Dendritic cell treated with granulocyte-macrophage colony-stimulating factor and Interleukin-4, amounts not matched to agents 40 ng/mL and 50 ng/mL, for 4 days (primary cell): ENCODE data around the gene TTC9B.

Source experiments
- H3K27ac Mint-ChIP-seq: one replicate; pipeline ENCODE4 v1.8.0; 2022; ENCODE audit warnings: mild to moderate bottlenecking, mixed read lengths
- H3K27me3 Mint-ChIP-seq: one replicate; pipeline ENCODE4 v1.8.0; 2022; ENCODE audit warnings: mild to moderate bottlenecking, mixed read lengths
- H3K36me3 Mint-ChIP-seq: one replicate; pipeline ENCODE4 v1.8.0; 2022; ENCODE audit warnings: low read depth, mixed read lengths
- H3K4me1 Mint-ChIP-seq: one replicate; pipeline ENCODE4 v1.8.0; 2022; ENCODE audit warnings: low read depth, mixed read lengths
- H3K4me3 Mint-ChIP-seq: one replicate; pipeline ENCODE4 v1.8.0; 2022; ENCODE audit warnings: mild to moderate bottlenecking, moderate library complexity, mixed read lengths
- H3K9me3 Mint-ChIP-seq: one replicate; pipeline ENCODE4 v1.8.0; 2022; ENCODE audit warnings: mixed read lengths
- intact Hi-C: fragments of 100-400 bp; cut with micrococcal nuclease; formaldehyde crosslinking; loops from one replicate; pipeline ENCODE4 v1.15.0; 2022

TTC9B gene

DNA sequence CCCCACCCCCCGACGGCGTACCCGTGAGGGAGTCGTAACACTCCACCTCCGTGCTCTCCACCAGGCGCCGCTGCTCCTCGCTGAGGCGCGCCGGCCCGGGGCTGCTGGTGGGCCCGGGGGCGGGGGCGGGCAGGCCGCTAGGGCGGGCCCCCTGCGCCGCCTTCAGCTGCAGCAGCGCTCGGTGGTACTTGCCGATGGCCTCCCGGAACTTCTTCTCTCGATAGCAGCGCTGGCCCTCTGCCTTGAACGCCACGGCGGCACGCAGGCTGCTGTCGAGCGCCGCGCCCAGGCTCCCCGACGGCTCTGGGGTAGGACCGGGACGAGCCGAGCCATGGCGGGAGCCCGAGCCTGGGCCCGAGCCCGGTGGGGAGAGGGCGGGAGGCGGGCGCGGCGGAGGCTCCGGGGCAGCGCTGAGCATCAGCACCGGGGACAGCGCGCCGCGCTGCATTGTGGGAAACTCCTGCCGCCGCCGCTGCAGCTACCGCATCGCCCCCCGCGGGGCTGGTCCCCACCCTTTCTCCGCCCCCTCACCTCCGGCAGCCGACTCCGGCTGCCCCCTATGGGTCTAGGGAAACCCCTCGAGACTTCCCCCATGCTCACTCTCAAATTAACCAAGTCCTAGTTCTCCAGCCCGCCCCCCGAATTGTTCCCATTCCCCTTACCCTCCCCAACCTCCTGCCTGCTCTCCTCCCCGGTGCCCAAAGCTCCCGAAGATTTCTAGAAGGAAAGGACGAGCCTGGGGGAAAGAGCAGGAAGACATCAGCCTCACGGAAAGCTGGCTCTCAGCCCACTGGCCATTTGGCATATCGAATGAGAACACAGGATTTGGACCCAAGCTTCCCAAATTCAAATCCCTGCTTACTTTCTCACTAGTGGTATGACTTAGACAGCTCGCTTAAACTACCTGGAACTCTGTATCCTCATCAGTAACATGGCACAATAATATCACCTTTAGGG, at the start of gene TTC9B:
TSS of gene TTC9B (minus strand) at position 451 of the 957 bp plus-strand sequence. CDS start at position 448, 3 bp downstream.
- Mint-ChIP-seq H3K27ac (no peak within 1 kb of the TSS), H3K36me3 (no peaks in the 10 kb centered on the region), H3K4me1 (peaks cover 21% of the 10 kb centered on the region), H3K4me3 (no peak within 1 kb of the TSS), H3K9me3 (peaks cover 9% of the 10 kb centered on the region), H3K27me3 (peaks cover 69% of the 10 kb centered on the region)
- intact Hi-C loops, result no loop called here

DNA sequence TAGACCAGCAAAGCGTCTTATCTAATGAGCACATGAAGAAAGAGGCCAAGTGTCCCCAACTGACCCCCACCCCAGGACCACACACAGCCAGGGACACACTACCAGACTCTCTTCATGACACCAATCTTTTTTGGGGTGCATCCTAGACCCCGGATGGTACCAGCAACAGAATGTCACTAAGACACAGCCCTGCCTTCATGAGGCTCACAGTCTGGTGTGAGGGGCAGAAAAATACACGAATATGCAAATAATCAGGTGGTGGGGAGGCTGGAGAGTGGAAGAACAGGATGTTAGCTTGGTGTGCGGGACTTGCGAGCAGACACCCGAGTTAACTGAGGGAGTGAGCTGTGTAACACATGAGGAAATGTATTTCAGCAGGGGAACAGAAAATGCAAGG, 49.4 kb upstream of the TTC9B start:
- no peak overlapping the region for H3K4me3 Mint-ChIP-seq
- H3K27ac Mint-ChIP-seq, result no peak overlapping the region
- peaks cover 57% of the 10 kb centered on the region for H3K4me1 Mint-ChIP-seq
- H3K9me3 Mint-ChIP-seq, result no peaks in the 10 kb centered on the region
- intact Hi-C loops, result no loop called here
- H3K36me3 Mint-ChIP-seq, result peaks cover 83% of the 10 kb centered on the region
- H3K27me3 Mint-ChIP-seq, result no peaks in the 10 kb centered on the region

DNA sequence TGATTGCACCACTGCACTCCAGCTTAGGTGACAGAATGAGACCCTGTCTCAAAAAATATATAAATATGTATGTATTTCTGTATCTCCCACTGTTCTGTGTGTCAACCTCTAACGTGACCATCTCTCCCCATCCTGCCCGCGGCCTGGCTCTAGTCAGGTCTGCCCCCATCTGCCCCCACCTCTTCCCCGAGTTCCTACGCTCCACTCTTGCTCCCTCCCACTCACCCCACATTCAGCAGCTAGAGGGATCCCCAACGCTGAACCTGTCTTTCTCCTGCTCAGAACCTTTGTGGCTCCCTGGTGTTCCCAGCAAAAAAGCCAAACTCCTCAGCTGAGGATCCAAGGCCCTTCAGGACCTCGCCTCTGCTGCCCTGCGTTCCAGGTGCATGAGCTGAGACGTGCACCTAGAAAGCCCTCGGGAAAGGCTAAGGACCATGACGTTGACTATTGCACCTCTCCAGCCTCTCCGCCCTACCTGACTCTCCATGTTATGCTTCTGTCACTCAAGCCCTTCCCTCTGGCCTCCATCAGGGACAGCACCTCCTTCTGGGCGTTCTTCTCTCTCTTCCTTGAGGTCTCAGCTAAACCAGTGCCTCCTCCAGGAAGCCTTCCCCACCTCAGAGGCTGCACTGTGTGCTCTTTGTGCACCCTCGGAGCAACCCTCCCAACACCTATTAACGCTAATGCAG, 48.9 kb upstream of the TTC9B start:
- H3K4me3 Mint-ChIP-seq, result no peak overlapping the region
- H3K36me3 Mint-ChIP-seq, result peaks cover 80% of the 10 kb centered on the region
- no peak overlapping the region for H3K27ac Mint-ChIP-seq

DNA sequence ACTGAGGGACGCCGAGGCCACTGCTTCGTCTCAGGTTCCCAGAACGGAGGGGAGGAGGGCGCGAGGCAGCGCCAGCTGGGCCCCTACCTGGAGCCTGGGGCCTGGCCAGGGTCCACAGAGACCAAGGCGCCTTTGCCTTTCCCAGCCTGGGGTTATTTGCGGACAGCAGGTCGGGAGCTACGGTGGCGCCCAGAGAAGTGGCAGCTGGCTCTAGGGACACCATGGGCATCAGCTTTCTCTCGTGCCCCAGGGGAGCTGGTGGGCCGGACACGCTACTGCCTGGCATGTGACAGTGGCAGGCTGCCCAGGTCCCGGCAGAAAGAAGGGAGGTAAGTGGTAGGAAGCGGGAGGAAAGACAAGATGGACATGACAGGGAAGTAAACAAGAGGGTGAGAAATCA, 47.9 kb upstream of the TTC9B start:
- H3K4me3 Mint-ChIP-seq, result no peak overlapping the region
- H3K9me3 Mint-ChIP-seq, result no peaks in the 10 kb centered on the region
- peaks cover 65% of the 10 kb centered on the region for H3K4me1 Mint-ChIP-seq
- intact Hi-C loops, result no loop called here
- peaks cover 78% of the 10 kb centered on the region for H3K36me3 Mint-ChIP-seq
- H3K27ac Mint-ChIP-seq, result no peak overlapping the region
- H3K27me3 Mint-ChIP-seq, result no peaks in the 10 kb centered on the region

More for the DNA sequence above, 48.9 kb upstream of the TTC9B start:
- intact Hi-C loops, result no loop called here
- H3K4me1 Mint-ChIP-seq, result peaks cover 58% of the 10 kb centered on the region
- no peaks in the 10 kb centered on the region for H3K27me3 Mint-ChIP-seq
- H3K9me3 Mint-ChIP-seq, result no peaks in the 10 kb centered on the region

DNA sequence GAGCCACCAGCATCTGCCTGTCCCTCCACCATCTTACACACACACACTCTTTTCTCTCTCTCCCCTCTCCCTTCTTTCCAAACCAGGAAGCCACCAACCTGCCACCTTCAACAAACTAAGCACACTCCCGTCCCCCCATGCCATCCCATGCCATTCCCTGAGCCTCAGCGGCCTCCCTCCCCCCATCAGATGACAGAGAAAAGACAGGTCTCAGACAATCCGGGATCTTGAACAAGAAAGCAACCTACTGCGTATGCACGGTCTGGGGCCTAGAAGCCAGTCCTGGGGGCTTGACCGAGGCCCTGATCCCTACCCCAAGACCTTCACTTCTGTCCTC, 47.5 kb upstream of the TTC9B start:
- H3K9me3 Mint-ChIP-seq, result no peaks in the 10 kb centered on the region
- H3K36me3 Mint-ChIP-seq, result peaks cover 76% of the 10 kb centered on the region
- H3K27ac Mint-ChIP-seq, result no peak overlapping the region
- no peaks in the 10 kb centered on the region for H3K27me3 Mint-ChIP-seq
- H3K4me1 Mint-ChIP-seq, result peaks cover 65% of the 10 kb centered on the region
- no peak overlapping the region for H3K4me3 Mint-ChIP-seq
- intact Hi-C loops, result no loop called here

DNA sequence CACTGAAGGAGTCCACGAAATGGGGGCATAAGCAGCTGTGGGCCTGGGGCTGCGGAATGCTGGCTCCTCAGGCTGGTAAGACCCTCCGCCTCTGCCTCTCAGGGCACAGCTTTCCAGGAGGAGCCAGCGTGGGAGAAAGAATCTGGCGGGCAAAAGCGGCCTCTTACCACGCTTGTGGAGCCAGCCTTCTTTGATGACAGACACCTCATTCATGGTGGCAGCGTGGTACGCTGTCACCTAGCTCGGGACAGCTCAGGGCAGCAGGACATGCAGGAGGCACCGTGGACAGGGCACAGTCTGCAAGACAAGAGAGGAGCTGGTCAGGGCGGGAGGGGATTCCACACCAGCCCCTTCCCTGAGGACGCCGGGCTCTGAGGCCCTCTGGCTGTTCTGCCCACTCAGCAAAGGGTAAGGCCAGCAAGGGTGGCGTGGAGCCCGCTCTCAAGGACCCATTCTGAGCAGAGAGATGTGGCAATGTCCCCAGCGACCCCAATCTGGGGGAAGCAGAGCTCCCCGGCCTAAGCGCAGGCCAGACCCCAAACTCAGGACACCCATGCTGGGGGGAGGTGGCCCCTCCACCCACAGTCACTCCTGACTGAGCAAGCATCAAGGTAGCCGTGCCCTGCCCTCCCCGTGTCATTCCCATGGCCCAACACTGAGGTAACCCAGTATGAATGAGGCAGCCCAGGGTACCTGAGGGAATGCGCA, 47.0 kb upstream of the TTC9B start:
- intact Hi-C loops, result no loop called here
- Mint-ChIP-seq H3K27ac (no peak overlapping the region), H3K4me3 (no peak overlapping the region), H3K9me3 (no peaks in the 10 kb centered on the region), H3K4me1 (peaks cover 65% of the 10 kb centered on the region), H3K27me3 (no peaks in the 10 kb centered on the region), H3K36me3 (peaks cover 71% of the 10 kb centered on the region)

DNA sequence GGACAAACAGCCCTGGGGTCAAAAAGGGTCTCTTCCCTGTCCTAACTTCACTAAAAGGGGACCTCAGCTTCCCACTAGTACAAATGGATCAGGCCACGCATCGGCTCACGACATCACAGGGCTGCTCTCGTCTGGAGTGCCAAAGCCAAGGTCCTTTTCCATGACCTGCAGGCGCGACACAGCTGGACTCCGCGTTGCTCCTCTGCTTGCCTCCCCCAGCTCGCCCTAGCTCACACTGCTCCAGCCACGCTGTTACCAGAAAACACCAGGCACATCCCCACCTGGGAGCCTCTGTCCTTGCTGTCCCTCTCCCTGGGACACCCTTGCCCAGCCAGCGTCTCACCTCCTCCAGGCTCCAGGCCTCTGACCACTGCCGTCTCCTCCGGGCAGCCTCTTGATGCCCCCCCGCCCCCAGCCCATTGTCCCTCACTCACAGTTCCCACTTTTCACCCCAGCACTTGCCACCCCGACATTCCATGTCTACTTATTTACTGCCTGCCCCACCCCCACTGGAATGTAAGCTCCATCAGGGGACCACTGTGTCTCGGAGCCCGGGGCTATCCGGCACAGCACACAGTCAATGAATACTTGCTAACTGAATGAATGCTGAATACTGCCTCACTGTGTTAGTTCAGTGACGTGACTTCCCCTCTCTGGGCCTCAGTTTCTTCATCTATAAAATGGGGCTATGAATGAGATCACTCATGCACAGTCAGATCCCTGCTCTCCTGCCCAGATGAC, 46.3 kb upstream of the TTC9B start:
- H3K36me3 Mint-ChIP-seq, result peaks cover 70% of the 10 kb centered on the region
- no peak overlapping the region for H3K27ac Mint-ChIP-seq
- intact Hi-C loops, result no loop called here
- no peaks in the 10 kb centered on the region for H3K27me3 Mint-ChIP-seq
- H3K4me3 Mint-ChIP-seq, result no peak overlapping the region
- peaks cover 58% of the 10 kb centered on the region for H3K4me1 Mint-ChIP-seq
- no peaks in the 10 kb centered on the region for H3K9me3 Mint-ChIP-seq

DNA sequence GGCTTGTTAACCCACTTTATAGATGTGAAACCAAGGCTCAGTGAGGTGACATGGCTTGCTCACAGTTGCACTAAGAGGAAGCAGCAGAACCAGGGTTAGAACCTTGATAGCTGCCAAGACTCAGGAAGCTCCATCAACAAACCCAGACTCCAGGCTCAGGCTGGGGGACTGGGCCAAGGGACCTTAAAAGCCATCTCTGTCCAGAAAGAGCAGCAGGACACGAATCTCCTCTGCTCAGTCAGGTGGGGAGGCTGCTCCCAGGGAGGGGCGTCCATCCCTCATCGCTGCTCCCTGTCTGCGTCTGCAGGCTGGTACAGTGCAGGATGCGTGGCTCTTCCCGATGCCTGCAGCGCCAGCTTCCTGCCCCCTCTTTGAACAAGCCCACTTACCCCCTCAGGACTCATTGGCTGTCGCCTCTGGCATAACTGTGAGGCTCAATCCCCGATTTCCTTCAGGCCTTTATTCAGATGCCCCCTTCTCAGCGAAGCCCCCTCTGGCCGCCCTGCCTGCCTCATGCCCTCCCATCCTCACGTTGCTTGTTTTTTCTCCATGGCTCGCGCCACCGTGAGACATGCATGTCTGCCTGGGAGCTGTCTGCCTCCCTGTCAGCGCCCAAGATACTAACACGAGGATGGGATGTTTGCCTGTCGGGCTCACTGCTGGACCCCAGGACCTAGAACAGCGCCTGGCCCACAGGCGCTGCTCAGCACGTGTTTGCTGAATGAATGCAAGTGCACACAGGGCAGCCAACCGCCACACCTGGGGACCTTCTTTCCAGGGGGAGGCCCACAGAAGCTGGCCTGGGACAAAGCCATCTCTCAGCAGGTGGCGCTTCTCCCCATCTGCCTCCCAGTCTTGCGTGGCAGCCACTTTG, 45.5 kb upstream of the TTC9B start:
- H3K4me3 Mint-ChIP-seq, result no peak overlapping the region
- H3K27ac Mint-ChIP-seq, result no peak overlapping the region

DNA sequence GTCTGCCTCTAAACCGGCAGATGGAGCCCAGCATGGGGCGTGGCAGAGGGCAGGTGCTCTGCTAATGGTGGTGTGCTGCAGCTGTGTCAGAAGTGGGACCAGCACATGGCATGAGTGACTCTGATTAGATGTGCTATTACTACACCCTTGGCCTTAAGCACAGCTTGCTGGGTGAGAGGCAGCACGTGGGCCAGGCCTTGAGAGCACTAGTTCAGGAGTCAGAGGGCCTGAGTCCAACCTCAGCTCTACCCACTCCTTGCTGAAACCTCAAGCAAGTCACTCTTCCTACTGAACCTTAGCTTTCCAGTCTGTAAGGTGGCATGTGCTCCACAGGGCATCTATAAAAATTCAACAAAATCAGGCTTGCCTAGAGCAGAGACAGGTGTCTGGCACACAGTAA, 44.2 kb upstream of the TTC9B start:
- Mint-ChIP-seq H3K4me1 (peaks cover 41% of the 10 kb centered on the region), H3K9me3 (no peaks in the 10 kb centered on the region), H3K27me3 (no peaks in the 10 kb centered on the region), H3K4me3 (no peak overlapping the region), H3K27ac (no peak overlapping the region), H3K36me3 (peaks cover 56% of the 10 kb centered on the region)
- intact Hi-C loops, result no loop called here

More for the DNA sequence above, 45.5 kb upstream of the TTC9B start:
- H3K36me3 Mint-ChIP-seq, result peaks cover 64% of the 10 kb centered on the region
- intact Hi-C loops, result no loop called here
- peaks cover 52% of the 10 kb centered on the region for H3K4me1 Mint-ChIP-seq
- H3K9me3 Mint-ChIP-seq, result no peaks in the 10 kb centered on the region
- H3K27me3 Mint-ChIP-seq, result no peaks in the 10 kb centered on the region

DNA sequence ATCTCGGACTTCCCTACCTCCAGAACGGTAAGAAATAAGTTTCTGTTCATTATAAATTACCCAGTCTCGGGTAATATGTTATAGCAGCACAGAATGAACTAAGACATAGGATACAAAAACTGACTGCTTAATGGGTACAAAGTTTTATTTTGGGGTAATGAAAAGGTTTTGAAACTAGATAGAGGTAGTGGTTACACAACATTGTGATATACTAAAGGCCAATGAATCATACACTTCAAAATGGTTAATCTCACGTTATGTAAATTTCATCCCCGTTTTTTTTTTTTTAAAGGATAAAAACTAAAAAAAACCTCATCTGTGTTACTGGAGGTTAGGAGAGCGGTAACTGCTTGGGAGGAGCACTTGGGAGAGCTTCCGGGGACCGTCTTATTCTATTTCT, 43.4 kb upstream of the TTC9B start:
- Mint-ChIP-seq H3K27me3 (no peaks in the 10 kb centered on the region), H3K36me3 (peaks cover 56% of the 10 kb centered on the region), H3K4me3 (no peak overlapping the region), H3K4me1 (peaks cover 35% of the 10 kb centered on the region), H3K9me3 (no peaks in the 10 kb centered on the region), H3K27ac (no peak overlapping the region)
- intact Hi-C loops, result no loop called here

DNA sequence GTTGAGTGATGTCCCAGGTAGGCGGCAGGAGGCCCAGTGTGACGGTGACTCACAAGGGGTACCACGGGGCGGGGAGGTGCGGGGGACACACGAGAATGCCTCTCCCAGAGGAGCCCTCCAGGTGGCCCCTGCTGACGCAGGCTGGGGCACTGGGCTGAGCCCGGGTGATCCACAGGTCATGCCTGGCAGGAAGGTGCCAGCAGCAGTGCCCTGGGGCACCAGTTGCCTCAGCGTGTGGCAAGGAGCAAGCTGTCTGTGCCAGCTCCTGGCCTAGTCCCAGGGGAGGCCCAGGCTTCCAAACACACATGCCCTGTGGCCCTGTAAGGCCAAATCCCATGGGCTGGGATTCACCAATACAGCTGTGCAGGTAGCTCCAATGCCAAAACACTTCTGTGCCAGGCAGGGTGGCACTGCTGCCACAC, 38.9 kb upstream of the TTC9B start:
- no peak overlapping the region for H3K4me3 Mint-ChIP-seq
- H3K4me1 Mint-ChIP-seq, result peaks cover 9% of the 10 kb centered on the region
- H3K27ac Mint-ChIP-seq, result no peak overlapping the region
- peaks cover 61% of the 10 kb centered on the region for H3K36me3 Mint-ChIP-seq
- no peaks in the 10 kb centered on the region for H3K27me3 Mint-ChIP-seq
- H3K9me3 Mint-ChIP-seq, result no peaks in the 10 kb centered on the region
- intact Hi-C loops, result no loop called here

DNA sequence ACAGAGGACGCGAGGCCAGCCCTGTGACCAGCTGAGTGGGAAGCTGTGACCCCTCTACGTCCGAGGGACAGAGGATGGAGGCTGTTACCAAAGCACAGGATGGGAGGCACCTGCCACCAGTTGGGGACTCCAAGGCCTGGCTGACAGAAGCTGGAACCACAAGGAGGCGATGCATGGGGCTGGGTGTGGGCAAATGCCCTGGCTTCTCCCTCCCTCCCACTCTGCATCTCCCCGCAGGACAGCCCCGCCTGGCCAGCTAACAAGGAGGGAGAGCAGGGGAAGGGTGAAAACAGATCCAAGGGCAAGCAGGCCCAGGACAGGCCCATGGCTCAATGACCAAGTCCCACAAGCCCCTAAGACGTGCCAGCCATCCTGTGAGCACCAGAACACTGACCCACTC, 38.3 kb upstream of the TTC9B start:
- no peak overlapping the region for H3K27ac Mint-ChIP-seq
- H3K4me1 Mint-ChIP-seq, result peaks cover 3% of the 10 kb centered on the region
- H3K36me3 Mint-ChIP-seq, result peaks cover 67% of the 10 kb centered on the region

More for the DNA sequence above, 38.3 kb upstream of the TTC9B start:
- Mint-ChIP-seq H3K4me3 (no peak overlapping the region), H3K9me3 (no peaks in the 10 kb centered on the region), H3K27me3 (no peaks in the 10 kb centered on the region)
- intact Hi-C loops, result no loop called here
